ENCODE data around the gene FOXC2.

GRCh38 chr16:86573215-86573614 lies 6.6 kb downstream of the FOXC2 start:
- TF ChIP-seq CTCF (conservative IDR thresholded peaks at IDR 0.05 in 1 of 2, IDR thresholded peaks at IDR 0.05 in 1 of 2; ENCODE audit: low read depth in 1 of 2, low read length in 2 of 2) (no peak), EZH2 (IDR thresholded peaks at IDR 0.05; ENCODE audit: low read length, missing control alignments) (no peak)
